HL-60/S4 (cell line): ENCODE results near the gene TEK.
"Not testable (repeated sequence)": the region's sequence is repeated elsewhere in the genome, so short reads cannot be mapped to it uniquely, and the experiment has no call there.

Source experiments
- in situ Hi-C: fragments of 300-500 bp; cut with MboI; formaldehyde crosslinking; loops from 2 replicates; pipeline ENCODE4 v1.14.3; 2022; ENCODE audit warnings: low sequenced_read_pairs

Gene TEK

GRCh38 chr9:27108981-27109541 is at the start of gene TEK:
TEK (plus strand) TSS chr9:27109225; CDS start chr9:27109591, 366 bp downstream.
- in situ Hi-C loops = no loop called here

DNA sequence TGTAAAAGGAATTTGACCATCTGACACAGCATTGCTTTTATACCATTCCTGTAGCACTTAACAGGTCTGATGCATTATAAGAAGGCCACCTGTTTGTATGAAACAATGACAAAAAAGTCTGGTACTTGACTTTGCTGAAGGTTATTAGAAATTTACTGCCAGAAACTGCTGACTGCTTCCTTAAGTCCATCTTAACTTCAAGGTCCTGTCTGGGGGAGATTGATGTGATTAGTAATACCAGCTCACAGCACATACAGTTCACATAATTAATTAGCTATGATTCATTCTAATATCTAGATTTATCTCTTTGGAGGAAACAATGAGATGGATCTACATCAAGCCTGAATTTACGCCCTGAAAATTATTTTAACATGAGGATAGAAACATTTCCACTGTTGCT is 49.6 kb upstream of the TEK start:
- in situ Hi-C loops = no loop called here

DNA sequence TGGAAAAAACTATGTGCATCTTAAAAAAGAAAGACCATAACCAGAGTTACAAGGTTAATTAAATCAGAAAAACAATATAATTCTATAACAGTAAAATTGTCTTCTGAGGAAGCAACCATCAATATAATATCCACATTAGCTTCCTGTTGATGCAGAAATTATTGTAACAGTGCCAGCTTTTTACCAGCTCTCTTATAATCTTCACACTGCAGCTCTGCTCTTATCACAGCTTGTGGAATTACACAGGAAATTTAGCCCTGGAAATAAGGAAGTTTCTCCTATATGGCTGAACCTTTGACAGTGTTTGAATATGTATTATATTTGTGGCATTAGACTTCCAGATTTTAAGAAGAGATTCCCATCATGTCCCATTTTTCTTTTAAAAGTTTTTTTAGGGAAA is 49.1 kb upstream of the TEK start:
- in situ Hi-C loops = no loop called here

- in situ Hi-C loops = no loop called here
Measured at GRCh38 chr9:27065288-27065687, 43.7 kb upstream of the TEK start.

GRCh38 chr9:27073841-27074728 is 34.9 kb upstream of the TEK start:
- in situ Hi-C loops = no loop called here

GRCh38 chr9:27078685-27079084 is 30.3 kb upstream of the TEK start:
- in situ Hi-C loops = no loop called here

- in situ Hi-C loops = no loop called here
Measured at GRCh38 chr9:27085456-27085855, 23.6 kb upstream of the TEK start.

- in situ Hi-C loops = no loop called here
Measured at GRCh38 chr9:27086818-27087680, 22.0 kb upstream of the TEK start.

GRCh38 chr9:27088981-27089380 is 20.0 kb upstream of the TEK start:
- in situ Hi-C loops = no loop called here

DNA sequence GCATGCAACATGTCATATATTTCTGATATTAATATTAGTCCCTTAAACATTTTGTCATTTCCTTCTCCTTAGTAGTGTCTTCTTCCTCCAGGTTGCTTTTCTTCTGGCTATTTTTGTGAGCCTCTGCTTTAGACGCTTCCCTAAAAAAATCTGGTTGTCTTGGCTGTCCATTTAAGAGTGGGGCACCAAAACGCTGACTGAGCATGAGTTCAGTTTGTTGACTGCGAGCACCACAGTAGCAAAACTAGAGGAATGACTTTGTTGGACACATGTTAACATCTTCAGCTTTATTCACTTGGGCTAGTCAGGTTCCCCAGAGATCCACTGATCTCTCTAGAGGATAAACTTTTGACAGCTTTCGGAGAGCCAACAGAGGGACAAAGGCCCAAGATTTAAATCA is 19.3 kb upstream of the TEK start:
- in situ Hi-C loops = no loop called here

- in situ Hi-C loops = no loop called here
Measured at GRCh38 chr9:27090231-27090630, 18.8 kb upstream of the TEK start.

- in situ Hi-C loops = no loop called here
Measured at GRCh38 chr9:27090711-27091110, 18.3 kb upstream of the TEK start.

- in situ Hi-C loops = not testable (repeated sequence)
Measured at GRCh38 chr9:27092496-27092895, 16.5 kb upstream of the TEK start.

DNA sequence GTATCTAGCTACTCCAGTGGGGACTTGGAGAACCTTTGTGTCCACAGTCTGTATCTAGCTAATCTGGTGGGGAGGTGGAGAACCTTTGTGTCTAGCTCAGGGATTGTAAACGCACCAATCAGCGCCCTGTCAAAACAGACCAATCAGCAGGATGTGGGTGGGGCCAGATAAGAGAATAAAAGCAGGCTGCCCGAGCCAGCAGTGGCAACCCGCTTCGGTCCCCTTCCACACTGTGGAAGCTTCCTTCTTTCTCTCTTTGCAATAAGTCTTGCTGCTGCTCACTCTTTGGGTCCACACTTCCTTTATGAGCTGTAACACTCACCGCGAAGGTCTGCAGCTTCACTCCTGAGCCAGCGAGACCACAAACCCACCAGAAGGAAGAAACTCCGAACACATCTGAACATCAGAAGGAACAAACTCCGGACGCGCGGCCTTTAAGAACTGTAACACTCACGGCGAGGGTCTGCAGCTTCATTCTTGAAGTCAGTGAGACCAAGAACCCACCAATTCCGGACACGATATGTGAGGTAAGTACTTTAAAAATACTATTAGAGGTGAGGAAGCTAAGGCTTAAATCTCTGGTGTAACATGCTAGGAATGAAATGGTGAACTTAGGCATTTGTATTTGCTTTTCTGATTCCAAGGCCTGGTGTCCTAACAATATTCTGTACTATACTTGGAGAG is 15.5 kb upstream of the TEK start:
- in situ Hi-C loops = not testable (repeated sequence)

GRCh38 chr9:27094640-27095298 is 14.3 kb upstream of the TEK start:
- in situ Hi-C loops = no loop called here

DNA sequence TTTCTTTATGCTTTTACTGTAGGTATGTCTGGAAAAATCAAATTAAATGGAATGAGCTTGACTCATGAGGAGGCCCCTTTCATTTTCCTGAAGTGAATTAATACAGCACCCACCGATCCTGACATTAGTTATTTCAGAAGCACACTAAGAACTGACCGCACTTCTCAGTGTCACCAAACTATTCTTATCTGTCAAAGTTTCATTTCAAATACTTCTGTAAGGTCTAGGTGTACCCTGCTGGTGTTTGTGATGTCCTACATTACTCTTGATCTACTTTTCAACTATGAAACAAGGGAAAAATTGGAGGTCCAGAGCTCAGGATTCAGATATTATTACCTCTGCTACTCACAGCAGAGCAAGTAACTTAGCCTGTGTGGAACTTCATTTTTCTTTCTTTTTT is 1.8 kb upstream of the TEK start:
- in situ Hi-C loops = no loop called here

- in situ Hi-C loops = no loop called here
Measured at GRCh38 chr9:27109621-27110020, 596 bp downstream of the TEK start.

- in situ Hi-C loops = no loop called here
Measured at GRCh38 chr9:27110181-27110580, 1.2 kb downstream of the TEK start.

GRCh38 chr9:27112235-27112634 is 3.2 kb downstream of the TEK start:
- in situ Hi-C loops = no loop called here

DNA sequence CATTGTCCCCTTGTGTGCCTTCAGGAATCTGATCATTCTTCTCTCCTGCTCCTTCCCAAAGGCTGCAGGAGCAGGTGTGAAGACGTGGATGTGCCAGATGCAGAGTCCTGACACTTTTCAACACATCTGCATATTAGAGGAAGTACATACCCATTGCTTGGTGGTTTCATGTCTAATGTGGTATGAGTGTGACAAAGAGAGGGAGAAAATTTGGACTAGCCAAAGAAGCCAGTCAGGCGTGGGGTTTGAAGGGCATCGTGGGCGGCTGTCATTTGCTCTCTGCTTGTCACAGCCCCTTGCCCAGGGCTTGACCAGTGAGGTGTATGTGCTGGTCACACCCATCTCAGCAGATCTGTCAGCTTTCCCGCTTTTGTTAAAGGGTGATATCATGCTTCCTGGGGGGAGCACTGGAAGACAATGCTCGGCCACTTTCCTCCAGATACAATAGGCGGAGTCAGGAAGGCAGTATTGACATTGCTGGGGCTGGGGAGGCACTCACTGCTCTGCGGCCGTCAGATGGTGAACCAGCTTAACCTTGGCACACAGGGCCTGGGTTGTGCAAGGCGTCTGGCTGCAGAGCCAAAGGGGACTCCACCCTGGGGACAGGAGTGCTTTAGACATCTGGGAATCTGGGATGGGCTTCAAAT is 8.6 kb downstream of the TEK start:
- in situ Hi-C loops = no loop called here
